SKM-1 (cell line): ENCODE results near the gene SERPINE3.

Experiments used
- DNase-seq: peaks from one replicate; lab custom pipeline; 2025; ENCODE audit not compliant: unreplicated experiment; lab: John Stamatoyannopoulos, UW

SERPINE3 gene

GRCh38 chr13:51327961-51328360 is 11.5 kb upstream of the SERPINE3 start:
- DNase-seq: no peak

DNA sequence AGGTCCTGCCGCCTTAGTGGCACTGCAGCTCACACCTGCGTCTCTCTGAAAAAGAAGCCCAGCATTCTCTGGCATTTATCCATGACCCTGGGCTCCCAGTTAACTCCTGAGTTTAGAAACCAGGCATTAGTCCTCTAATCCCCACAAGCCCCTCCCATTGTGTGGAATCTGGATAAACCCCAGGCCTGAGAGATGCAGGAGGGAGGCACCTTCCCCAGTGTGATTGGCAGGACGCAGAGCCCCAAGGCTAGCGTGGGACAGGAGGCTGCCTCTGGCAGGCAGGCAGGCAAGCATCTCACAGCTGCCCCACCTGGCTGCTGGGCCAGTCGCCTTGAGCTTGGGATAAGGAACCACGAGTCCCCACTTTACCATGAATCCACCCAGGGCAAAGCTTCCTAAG is 11.0 kb upstream of the SERPINE3 start:
- DNase-seq: no peak

GRCh38 chr13:51329606-51330005 is 9.9 kb upstream of the SERPINE3 start:
- no peak for DNase-seq

DNA sequence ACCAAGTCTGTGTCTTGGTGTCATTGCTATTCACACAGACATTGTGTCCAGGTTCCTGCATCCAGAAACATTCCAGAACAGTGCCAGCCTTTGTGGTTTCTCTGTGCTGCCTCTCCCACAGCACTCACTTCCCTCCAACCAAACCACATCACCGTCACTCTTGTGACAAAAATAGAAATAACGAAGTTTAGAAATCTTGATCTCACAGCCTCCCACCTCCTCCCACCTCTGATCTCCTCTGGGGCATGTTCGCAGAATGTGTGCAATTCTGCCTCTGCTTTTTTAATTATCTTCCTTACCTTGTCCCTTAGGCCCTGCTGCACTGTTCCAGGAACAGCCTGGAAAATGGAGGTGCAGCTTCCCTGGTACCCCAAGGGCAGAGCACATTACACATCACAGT is 8.7 kb upstream of the SERPINE3 start:
- DNase-seq: peak; percentile 68

DNA sequence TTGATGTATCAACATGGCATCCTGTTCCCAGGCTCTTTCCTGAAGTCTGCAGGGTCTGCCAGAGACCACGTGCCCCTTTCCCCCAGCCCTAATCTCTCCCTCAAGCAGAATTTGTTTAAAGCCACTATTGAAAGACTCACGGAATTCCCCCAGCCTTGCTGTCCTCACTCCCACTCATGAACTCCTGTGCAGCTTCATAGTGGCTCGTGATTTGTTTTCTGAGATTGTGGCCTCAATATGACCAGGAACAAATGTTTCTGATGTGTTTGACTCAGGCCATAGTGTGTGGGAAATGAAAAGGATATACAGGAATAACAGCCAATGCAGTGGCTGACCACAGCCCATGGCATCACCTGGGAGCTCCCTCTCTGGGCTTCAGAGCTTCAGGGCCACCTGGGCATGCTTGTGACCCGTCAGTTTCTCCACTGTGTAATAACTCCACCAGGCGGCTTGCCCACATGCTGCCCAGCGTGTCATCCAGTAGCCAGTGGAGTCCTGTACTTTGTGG is 8.1 kb upstream of the SERPINE3 start:
- no peak for DNase-seq

- no peak for DNase-seq
These were observed 6.7 kb upstream of the SERPINE3 start for GRCh38 chr13:51332566-51333361.

DNA sequence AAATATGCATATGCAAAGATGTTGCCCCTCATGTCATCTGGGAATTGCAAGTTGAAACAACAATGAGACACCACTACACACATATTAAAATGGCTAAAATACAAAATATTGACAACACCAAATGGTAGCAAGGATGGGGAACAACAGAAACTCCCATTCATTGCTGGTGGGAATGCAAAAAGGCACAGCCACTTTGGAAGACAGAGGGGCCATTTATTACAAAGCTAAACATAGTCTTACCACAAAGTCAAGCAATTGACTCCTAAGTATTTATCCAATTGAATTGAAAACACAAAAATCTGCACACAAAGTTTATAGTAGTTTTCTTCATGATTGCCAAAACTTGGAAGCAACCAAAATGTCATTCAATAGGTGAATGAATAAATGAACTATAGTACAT is 6.1 kb upstream of the SERPINE3 start:
- no peak for DNase-seq

GRCh38 chr13:51333826-51334225 is 5.7 kb upstream of the SERPINE3 start:
- DNase-seq: no peak

DNA sequence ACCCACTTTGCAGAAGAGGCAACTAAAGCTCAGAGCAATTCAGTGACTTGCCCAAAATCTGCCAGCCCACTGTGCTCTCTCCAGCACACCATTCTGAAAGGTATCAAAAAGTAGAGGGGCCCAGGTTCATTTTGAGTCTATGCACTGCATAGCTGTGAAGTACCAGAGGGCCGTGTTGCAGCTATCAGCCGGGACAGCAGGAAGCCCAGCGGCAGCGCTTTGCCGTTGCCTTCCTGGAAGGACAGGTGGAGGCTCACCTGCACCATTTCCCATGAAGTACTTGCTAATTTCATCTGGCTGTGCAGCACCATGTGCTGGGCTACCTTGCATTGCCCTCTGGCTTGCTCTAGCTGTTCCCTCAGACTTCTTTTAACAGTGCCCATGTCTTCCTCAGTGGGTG is 2.7 kb upstream of the SERPINE3 start:
- DNase-seq: no peak

DNA sequence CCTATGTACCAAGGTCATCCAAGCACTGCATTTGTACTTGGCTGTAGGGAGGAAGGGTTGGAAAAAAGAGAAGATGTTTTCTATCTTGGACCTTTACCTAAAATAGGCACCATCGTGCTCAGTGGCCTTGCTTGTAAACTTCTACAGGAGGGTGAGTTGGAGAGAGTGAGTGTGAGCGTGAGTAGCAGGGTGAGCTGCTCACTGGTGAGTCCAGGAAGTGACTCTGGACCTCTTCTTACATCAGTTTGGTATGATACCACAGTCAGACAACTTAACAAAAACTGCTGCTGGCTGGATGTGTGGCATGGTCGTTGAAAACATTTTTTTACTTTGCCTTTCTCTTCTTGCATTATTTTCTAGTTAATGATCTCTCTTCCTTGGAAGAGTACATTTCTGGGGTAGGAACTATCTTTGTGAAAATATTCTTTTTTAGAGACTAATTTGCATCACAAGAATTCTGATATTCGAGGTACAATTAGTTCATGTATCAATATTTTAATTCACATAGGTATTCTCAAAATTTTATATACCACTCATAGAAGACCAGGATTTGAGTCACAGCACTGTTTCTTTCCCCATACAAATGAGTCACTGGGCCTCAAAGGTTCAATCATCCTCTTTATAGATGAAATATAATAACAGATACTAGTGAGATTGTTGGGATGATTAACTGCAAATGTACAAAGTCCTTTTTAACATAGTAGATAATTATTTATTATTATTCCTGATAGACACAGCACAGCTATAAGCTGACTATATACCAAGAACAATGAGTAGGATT is 651 bp downstream of the SERPINE3 start:
- no peak for DNase-seq

DNA sequence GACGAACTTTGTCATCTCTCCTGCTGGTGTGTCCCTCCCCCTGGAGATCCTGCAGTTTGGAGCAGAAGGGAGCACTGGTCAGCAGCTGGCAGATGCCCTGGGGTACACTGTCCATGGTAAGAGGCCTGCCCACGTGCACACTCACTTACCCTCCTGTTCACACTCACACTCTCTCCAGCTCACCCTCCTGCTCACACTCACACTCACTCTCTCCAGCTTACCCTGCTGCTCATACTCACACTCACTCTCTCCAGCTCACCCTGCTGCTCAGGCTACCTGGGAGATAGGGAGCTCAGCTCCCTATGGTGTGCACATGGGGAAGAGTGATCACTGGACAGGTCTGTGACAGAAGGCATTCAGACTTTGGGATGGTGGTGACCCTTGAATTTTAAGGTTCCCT is 1.7 kb downstream of the SERPINE3 start:
- DNase-seq: no peak

GRCh38 chr13:51341791-51342190 is 2.3 kb downstream of the SERPINE3 start:
- no peak for DNase-seq

DNA sequence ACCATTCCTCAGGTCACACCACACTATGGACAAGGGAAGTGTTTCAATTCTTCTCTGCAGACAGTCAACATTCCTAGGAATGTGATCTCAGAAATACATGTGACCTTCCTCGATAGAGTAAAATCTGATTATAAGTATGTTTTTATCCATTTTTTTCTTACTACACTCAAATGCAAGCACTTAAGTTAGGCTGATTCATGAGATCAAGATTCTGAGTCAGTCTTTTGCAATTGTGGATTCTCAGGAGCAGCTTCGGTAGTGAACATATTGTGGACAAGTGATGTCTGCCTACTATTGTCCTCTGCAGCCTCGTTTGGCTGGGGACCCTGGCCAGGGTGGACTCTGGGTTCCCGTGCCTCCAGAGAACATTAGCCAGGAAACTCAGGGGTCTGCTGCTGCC is 3.2 kb downstream of the SERPINE3 start:
- no peak for DNase-seq

- no peak for DNase-seq
These were observed 4.0 kb downstream of the SERPINE3 start for GRCh38 chr13:51343475-51343874.

DNA sequence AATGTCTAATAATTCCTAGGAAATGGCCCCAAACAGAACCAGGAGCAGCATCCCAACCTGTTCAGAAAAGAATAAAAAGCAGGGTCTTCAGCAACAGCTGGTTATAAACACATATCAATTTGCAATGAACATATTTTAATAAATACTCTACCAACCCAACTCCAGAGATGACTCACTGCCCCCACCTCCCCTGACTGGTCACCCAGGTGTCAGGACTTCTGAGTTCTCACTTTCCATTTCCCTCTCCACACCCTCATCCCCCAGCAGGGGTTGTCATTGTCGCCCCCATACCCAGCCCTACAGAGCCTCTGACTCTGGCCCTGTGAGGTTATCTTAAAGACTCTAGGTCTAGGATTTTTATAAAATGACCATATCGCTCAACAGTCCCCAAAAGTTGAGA is 6.9 kb downstream of the SERPINE3 start:
- DNase-seq: no peak

DNA sequence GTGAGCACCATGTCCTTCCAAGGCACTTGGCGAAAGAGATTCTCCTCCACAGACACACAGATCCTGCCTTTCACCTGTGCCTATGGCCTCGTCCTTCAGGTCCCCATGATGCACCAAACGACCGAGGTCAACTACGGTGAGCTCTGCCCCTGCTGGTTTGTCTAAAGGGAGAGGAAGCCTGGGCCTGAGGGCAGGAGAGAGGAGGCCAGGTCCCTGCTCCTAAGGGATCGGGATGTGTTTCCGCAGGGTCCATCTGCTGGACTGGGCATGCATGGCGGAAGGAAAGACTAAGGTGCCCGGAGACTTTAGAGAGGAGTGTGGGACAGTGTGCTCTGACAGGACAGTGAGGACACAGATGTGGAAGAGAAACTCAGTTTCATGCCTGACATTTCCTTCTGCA is 7.6 kb downstream of the SERPINE3 start:
- no peak for DNase-seq

DNA sequence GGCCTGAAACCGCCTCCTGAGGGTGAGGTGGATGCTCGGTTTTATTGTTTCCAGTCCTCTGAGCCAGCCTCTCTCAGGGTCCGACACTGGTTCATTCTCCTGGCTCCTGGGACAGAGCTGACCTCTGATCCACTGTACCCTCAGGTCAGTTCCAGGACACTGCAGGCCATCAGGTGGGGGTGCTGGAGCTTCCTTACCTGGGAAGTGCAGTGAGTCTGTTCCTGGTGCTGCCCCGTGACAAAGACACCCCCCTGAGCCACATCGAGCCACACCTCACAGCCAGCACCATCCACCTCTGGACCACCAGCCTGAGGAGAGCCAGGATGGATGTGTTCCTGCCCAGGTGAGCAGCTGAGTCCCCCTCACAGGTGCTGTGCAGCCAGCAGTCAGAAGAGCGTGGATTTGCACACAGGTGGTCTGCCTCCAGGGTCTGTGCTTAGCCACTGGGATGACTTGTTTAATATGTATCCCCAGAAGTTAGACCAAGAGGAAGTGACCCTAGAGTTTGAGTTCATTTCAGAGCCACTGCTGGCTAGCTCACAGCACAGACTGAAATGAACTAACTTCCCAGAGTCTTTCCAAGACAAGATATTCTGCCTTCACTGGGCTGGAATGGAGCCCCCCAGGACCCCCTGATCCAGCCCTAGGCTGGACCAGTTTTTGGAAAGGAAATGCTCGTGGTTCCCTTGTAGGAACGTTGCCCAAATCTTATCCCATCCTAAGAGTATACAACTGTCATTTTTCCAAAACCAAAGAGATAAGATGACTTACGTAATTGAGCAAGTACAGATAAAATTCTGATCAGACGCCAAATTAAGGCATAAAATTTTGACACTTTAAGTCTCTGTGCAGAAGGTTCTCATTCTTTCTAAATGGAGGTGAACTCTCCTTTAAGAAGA is 8.8 kb downstream of the SERPINE3 start:
- DNase-seq: no peak

DNA sequence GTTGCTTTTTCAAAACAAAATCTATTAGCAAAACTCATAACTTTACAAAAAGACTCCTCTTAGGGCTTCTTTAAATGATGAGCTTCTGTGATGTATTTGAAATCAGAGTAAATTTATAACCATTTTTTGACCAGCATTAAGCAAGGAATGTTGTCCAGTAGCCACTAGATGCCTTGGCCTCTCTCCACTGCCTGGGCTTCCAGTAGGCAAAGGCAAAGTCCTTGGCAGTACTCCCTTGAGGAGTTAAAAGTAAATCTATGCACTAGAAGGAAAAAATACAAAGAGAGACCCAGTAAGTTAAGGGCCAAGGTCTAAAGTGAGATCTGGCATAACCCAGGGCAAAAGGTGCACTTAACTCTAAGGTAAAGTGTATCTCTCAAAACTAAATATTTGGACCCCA is 9.5 kb downstream of the SERPINE3 start:
- DNase-seq: no peak

DNA sequence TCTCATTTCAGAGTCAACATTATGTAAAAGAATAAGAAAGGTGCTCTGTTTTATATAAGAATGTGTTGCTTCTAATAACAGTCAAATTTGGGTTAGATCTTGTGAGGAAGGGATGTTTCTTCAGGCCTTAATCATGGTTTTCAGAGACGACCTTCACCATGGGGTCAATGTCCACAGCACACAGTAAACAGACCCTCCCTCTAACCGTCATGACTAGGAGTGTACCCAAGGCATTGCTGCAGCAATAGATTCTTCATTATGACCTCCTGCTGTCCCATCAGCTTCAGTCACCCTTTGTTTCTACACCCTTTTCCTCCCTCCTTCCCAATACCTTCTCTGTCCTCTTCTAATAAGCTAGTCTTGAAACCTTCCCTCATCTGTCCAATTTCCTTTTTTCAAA is 15.7 kb downstream of the SERPINE3 start:
- DNase-seq: no peak

GRCh38 chr13:51357928-51358595 is 18.6 kb downstream of the SERPINE3 start:
- DNase-seq: no peak

- no peak for DNase-seq
These were observed 19.9 kb downstream of the SERPINE3 start for GRCh38 chr13:51359352-51359751.
